Colonic mucosa (tissue), 4 donors: ENCODE data around the gene AHCYL1. TPM values are rescaled to one million over a fixed set of nuclear protein-coding genes. Genes with fewer than 3 reads are reported as not detected.

Source experiments
- DNase-seq: peaks from one replicate; pipeline ENCODE4 v3.0.0-alpha.2; 2020
- H3K27ac ChIP-seq: fragments of 200-600 bp; one replicate; pipeline ENCODE4 v1.8.0; 2021
- H3K27me3 ChIP-seq: fragments of 200-600 bp; one replicate; pipeline ENCODE4 v1.8.0; 2021
- H3K36me3 ChIP-seq: fragments of 200-600 bp; one replicate; pipeline ENCODE4 v1.8.0; 2021
- H3K4me1 ChIP-seq: fragments of 200-600 bp; one replicate; pipeline ENCODE4 v1.8.0; 2021; ENCODE audit warnings: mild to moderate bottlenecking
- H3K4me3 ChIP-seq: fragments of 200-600 bp; one replicate; pipeline ENCODE4 v1.8.0; 2021
- H3K9ac ChIP-seq, 2 donors: one replicate each; pipeline ENCODE4 v1.7.0; 2013; ENCODE audit warnings: control low read depth in 2 of 2, low read depth in 2 of 2, low read length in 2 of 2
- H3K9me3 ChIP-seq: fragments of 200-600 bp; one replicate; pipeline ENCODE4 v1.8.0; 2021
- intact Hi-C: fragments of 100-400 bp; cut with DNase I; formaldehyde crosslinking; loops from one replicate; pipeline ENCODE4 v1.14.1; 2022
- total RNA-seq, 2 donors: library from RNA; stranded (reverse); fragmentation: NEBNext Ultra II Directional in 1 of 2; extraction: Animal tissue kit (Norgen Biotek cat#: 25700) in 1 of 2; gene quantifications; one replicate each; pipeline ENCODE4 v1.2.1, GENCODE V29; 2021
- TF ChIP-seq, protein P1 (sequence below): fragments of 200-600 bp; IDR thresholded peaks from one replicate; pipeline ENCODE4 v1.8.0; 2022; ENCODE audit warnings: antibody characterized with exemption, mild to moderate bottlenecking
- donor health status: healthy.
- donor health status: DM: no; HTN: no; CAD: no.
- donor health status: DM: no; HTN: no; CAD: no.

Gene AHCYL1
- 100 to 1,000 TPM; 108 to 115 TPM for total RNA-seq

DNA sequence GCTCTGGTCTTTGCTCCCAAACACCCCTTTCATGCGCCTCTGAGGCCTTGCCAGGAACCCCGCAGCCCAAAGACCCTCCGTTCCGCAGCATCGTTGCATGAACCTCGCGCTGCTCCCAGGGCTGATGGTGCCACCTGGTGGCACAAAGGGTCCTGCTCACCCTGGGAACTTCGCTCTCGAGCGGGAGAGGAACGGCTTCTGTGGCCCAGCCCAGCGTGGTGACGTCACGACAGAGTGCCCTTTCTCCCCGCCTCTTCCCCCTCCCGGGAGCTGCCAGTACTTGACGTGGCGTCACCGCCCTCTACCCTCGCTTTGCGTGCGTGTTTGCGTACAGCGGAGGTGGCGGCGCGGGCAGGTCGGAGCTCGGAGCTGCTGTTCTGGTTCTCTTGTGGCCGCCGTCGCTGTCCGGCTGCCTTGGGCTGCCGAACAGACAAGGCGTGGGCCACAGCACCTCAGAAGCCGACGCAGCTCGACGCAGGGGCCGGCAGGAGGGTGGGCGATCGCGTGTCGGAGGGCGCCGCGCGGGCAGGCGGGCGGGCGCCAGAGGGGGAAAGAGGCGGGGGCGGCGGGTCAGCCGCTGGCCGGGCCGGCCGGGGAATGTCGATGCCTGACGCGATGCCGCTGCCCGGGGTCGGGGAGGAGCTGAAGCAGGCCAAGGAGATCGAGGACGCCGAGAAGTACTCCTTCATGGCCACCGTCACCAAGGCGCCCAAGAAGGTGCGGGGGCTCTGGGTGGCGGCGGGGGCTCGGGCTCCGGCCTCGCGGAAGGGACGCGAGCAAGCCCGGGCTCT is at the start of gene AHCYL1:
Gene AHCYL1, plus strand, starts transcription at position 310 of the 791 bp plus-strand sequence. Its CDS starts 288 bp downstream, at position 598.
- DNase-seq: peak; percentile 99
- H3K9ac ChIP-seq: peak within 1 kb of the TSS; percentile 77 to 94
- H3K36me3 ChIP-seq: no peaks in the 10 kb centered on the region
- H3K4me3 ChIP-seq: peak within 1 kb of the TSS; percentile 85
- TF ChIP-seq, protein P1, sequence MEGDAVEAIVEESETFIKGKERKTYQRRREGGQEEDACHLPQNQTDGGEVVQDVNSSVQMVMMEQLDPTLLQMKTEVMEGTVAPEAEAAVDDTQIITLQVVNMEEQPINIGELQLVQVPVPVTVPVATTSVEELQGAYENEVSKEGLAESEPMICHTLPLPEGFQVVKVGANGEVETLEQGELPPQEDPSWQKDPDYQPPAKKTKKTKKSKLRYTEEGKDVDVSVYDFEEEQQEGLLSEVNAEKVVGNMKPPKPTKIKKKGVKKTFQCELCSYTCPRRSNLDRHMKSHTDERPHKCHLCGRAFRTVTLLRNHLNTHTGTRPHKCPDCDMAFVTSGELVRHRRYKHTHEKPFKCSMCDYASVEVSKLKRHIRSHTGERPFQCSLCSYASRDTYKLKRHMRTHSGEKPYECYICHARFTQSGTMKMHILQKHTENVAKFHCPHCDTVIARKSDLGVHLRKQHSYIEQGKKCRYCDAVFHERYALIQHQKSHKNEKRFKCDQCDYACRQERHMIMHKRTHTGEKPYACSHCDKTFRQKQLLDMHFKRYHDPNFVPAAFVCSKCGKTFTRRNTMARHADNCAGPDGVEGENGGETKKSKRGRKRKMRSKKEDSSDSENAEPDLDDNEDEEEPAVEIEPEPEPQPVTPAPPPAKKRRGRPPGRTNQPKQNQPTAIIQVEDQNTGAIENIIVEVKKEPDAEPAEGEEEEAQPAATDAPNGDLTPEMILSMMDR: peak; percentile 98
- H3K4me1 ChIP-seq: peaks cover 19% of the 10 kb centered on the region
- H3K27ac ChIP-seq: peak within 1 kb of the TSS; percentile 91
- no peaks in the 10 kb centered on the region for H3K27me3 ChIP-seq
- intact Hi-C loops: loop anchor here (1.0 to 10.0 kb wide), 4 partner anchors 207 to 440 kb away; partner anchors contain the start of gene GNAI3
- H3K9me3 ChIP-seq: no peaks in the 10 kb centered on the region

DNA sequence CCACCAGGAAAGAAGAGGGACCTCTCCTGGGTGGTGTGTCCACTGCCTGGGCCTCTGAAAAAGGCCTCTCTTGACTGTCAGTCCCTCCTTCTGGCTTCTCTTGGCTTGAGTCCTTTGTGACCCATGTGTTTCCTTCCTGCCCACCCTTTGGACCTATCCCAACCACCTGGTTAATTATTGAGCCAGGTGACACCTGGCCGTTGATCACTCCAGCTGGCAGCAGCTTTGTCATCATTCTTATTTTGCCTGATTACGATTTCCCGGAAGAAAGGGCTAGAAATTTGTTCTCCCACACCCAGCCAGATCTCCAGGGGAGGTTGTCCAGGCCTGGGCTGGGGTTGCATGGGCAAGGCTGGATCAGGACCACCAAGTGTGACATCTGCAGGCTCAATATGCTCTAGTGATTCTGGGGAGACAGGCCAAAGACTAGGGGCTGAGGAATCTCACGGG is 49.1 kb upstream of the AHCYL1 start:
- peak overlapping the region in 1 of 2 donors; percentile 27 for H3K9ac ChIP-seq
- H3K36me3 ChIP-seq: no peaks in the 10 kb centered on the region
- H3K4me3 ChIP-seq: no peak overlapping the region
- no peaks in the 10 kb centered on the region for H3K9me3 ChIP-seq
- peak overlapping the region; percentile 67 for H3K27ac ChIP-seq
- TF ChIP-seq, protein P1: no peak
- peak; percentile 91 for DNase-seq
- no peaks in the 10 kb centered on the region for H3K27me3 ChIP-seq
- peaks cover 18% of the 10 kb centered on the region for H3K4me1 ChIP-seq
- intact Hi-C loops: no loop called here

DNA sequence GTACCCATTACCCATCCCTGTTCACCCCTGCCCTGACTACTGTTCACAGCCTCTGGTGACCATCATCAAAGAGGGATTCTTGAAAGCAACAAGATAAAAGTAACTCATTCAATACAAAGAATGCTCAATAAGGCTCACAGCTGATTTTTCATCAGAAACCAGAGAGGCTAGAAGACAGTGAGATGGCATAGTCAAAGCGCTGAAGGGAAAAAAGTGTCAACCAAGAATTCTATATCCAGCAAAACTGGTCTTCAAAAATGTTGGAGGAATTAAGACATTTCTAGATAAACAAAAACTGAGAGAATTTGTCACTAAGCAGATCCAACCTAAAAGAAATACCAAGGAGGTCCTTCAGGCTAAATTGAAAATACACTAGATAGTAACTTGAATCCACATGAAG is 46.8 kb upstream of the AHCYL1 start:
- no peak overlapping the region for H3K27ac ChIP-seq
- TF ChIP-seq, protein P1: no peak
- no peak overlapping the region for H3K9ac ChIP-seq
- H3K36me3 ChIP-seq: no peaks in the 10 kb centered on the region
- no peak for DNase-seq
- H3K27me3 ChIP-seq: no peaks in the 10 kb centered on the region
- no peak overlapping the region for H3K4me3 ChIP-seq
- intact Hi-C loops: no loop called here
- no peaks in the 10 kb centered on the region for H3K9me3 ChIP-seq
- peaks cover 9% of the 10 kb centered on the region for H3K4me1 ChIP-seq

- intact Hi-C loops: no loop called here
- H3K4me3 ChIP-seq: no peak overlapping the region
- H3K9me3 ChIP-seq: no peaks in the 10 kb centered on the region
- no peak overlapping the region for H3K9ac ChIP-seq
- H3K36me3 ChIP-seq: no peaks in the 10 kb centered on the region
- no peak for DNase-seq
- no peak overlapping the region for H3K27ac ChIP-seq
- H3K4me1 ChIP-seq: peaks cover 9% of the 10 kb centered on the region
- H3K27me3 ChIP-seq: no peaks in the 10 kb centered on the region
- TF ChIP-seq, protein P1: no peak
Observed at GRCh38 chr1:109938556-109938955, 46.0 kb upstream of the AHCYL1 start.

DNA sequence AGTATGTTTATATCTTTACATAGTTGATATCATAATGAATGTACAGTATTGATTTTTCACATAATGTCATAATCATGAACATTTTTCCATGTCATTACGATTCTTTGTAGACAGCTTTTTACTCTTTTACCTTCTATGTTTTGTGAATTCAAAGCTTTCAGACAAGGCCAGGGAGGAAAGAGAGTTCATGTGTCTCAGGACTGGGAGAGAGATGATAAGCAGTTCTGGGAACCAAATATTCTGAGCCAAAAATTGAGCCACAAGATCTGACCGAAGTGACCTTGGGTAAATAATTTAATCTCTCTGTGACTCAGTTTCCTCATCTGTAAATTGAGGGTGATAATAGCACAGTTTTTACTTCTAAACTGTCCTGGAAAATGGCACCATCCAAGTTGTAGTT is 42.1 kb upstream of the AHCYL1 start:
- Histone ChIP-seq H3K27me3 (no peaks in the 10 kb centered on the region), H3K4me1 (no peaks in the 10 kb centered on the region), H3K9me3 (no peaks in the 10 kb centered on the region), H3K27ac (no peak overlapping the region), H3K9ac (no peak overlapping the region), H3K36me3 (no peaks in the 10 kb centered on the region), H3K4me3 (no peak overlapping the region)
- DNase-seq: no peak
- TF ChIP-seq, protein P1: no peak
- intact Hi-C loops: no loop called here
